K562 (cell line): ENCODE data around the gene PDZD8.

Experiments used
- CTCF ChIP-seq, 3 experiments: IDR thresholded peaks in 2 of 3; conservative IDR thresholded peaks in 1 of 3; 2 replicates each; pipeline ENCODE4 v1.5.1; 2011 to 2012; ENCODE audit warnings: low read length in 3 of 3, mild to moderate bottlenecking in 3 of 3, control low read depth in 2 of 3, improper control_type of control experiment in 1 of 3, inconsistent platforms in 1 of 3, low read depth in 1 of 3, mixed read lengths in 1 of 3, moderate library complexity in 1 of 3; ENCODE audit not compliant: insufficient read depth in 2 of 3
- EZH2 ChIP-seq: IDR thresholded peaks from 2 replicates; pipeline ENCODE4 v1.6.1; 2012; ENCODE audit warnings: low read depth, mild to moderate bottlenecking, inconsistent platforms, low read length, borderline replicate concordance
- FOXP4 ChIP-seq: sonication (generic); formaldehyde crosslinking; IDR thresholded peaks from 2 replicates; pipeline ENCODE4 v1.8.0; 2022; ENCODE audit warnings: mild to moderate bottlenecking, missing genetic modification reagents, borderline replicate concordance
- MYC ChIP-seq, 2 experiments: fragments of 250-450 bp in 1 of 2; sonication (Bioruptor Pico) in 1 of 2; IDR thresholded peaks; 2 replicates each; pipeline versions ENCODE4 v1.5.1 to v1.6.1; 2012 to 2021; ENCODE audit warnings: low read depth in 2 of 2, borderline replicate concordance in 1 of 2, improper control_type of control experiment in 1 of 2, low read length in 1 of 2, mild to moderate bottlenecking in 1 of 2, moderate library complexity in 1 of 2
- NFE2L1 ChIP-seq: fragments of 450-650 bp; IDR thresholded peaks from 2 replicates; pipeline ENCODE4 v1.6.1; 2016; ENCODE audit warnings: missing genetic modification characterization, low read depth, mild to moderate bottlenecking, missing compliant biosample characterization, moderate library complexity, borderline replicate concordance
- POLR2B ChIP-seq: fragments of 450-650 bp; IDR thresholded peaks from 2 replicates; pipeline ENCODE4 v1.6.1; 2018; ENCODE audit warnings: low read depth; ENCODE audit not compliant: partially characterized antibody
- RFX5 ChIP-seq: IDR thresholded peaks from 2 replicates; pipeline ENCODE4 v1.6.1; 2011; ENCODE audit warnings: low read depth, mild to moderate bottlenecking, improper control_type of control experiment, low read length
- TARDBP ChIP-seq: fragments of 450-650 bp; IDR thresholded peaks from 2 replicates; pipeline ENCODE4 v1.6.1; 2016
- ZHX1 ChIP-seq: fragments of 150-350 bp; conservative IDR thresholded peaks from 2 replicates; pipeline ENCODE4 v1.6.1; 2014; ENCODE audit warnings: low read length
- ZNF639 ChIP-seq, 2 experiments: fragments of 200-800 bp in 1 of 2; sonication (Bioruptor generic) in 1 of 2; sonication (generic) in 1 of 2; formaldehyde crosslinking in 1 of 2; IDR thresholded peaks in 1 of 2; conservative IDR thresholded peaks in 1 of 2; 2 replicates each; pipeline versions ENCODE4 v1.5.0 to v1.6.1; 2016 to 2020; ENCODE audit warnings: missing compliant biosample characterization in 1 of 2, missing genetic modification characterization in 1 of 2, missing genetic modification reagents in 1 of 2

GRCh38 chr10:117405730-117406129 lies 30.5 kb upstream of the PDZD8 start:
- TF ChIP-seq TARDBP (no peak), POLR2B (no peak), CTCF (IDR thresholded peaks at IDR 0.05 in 2 of 3, conservative IDR thresholded peaks at IDR 0.05 in 1 of 3; ENCODE audit: insufficient read depth in 2 of 3, low read depth in 1 of 3, low read length in 3 of 3) (no peak), MYC (IDR thresholded peaks at IDR 0.05; ENCODE audit: low read depth, low read length) (no peak), MYC (CRISPR knock-in tag; IDR thresholded peaks at IDR 0.05; ENCODE audit: borderline replicate concordance, low read depth) (no peak), ZHX1 (no peak), NFE2L1 (tag) (no peak), EZH2 (no peak), FOXP4 (CRISPR knock-in tag) (no peak), RFX5 (no peak), ZNF639 (CRISPR knock-in tag; conservative IDR thresholded peaks at IDR 0.05 in 1 of 2, IDR thresholded peaks at IDR 0.05 in 1 of 2) (no peak)
